GM18526 (cell line): ENCODE results near the gene FCAMR.

Source experiments
- POLR2A ChIP-seq: IDR thresholded peaks from 3 replicates; pipeline ENCODE4 v1.6.1; 2011; ENCODE audit not compliant: insufficient read length; ENCODE audit errors: extremely low read depth

Gene FCAMR

DNA sequence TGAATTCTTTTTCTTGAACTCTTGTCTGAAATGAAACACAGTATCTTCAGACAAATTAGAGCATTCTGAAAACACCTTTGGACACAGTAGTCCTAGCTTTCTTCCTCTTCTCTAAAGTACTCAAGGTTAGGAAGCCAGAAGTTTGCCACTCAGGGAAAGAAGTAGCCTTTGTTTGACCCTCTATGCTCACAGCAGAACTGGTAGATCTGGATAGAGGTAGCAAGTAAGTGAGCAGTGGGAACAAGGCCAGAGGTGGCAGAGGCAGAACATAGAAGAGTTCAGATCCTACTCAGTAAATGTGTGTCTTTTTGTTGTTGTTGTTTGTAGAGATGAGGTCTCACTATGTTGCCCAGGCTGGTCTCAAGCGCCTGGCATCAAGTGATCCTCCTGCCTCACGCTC is 16.6 kb downstream of the FCAMR start:
- TF ChIP-seq POLR2A = no peak

DNA sequence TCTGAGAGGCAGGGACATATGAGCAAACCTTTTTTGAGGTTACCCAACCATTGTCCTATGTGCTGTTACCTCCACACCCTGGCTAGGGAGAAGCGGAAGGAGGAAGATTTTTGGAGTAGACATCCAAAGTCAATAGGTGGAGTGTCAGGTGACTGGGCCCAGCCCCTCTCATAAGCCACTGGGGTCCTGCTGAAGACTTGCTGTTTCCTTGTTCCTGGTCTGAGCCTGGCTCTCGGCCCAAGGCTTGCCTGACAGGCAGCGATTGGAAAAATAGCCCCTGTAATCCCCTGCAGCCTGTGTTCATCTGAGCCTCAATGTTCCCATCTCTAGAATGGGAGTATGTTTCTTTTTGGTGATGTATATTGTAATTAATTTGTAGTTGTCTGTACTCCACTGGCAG is 17.1 kb downstream of the FCAMR start:
- TF ChIP-seq POLR2A = no peak

DNA sequence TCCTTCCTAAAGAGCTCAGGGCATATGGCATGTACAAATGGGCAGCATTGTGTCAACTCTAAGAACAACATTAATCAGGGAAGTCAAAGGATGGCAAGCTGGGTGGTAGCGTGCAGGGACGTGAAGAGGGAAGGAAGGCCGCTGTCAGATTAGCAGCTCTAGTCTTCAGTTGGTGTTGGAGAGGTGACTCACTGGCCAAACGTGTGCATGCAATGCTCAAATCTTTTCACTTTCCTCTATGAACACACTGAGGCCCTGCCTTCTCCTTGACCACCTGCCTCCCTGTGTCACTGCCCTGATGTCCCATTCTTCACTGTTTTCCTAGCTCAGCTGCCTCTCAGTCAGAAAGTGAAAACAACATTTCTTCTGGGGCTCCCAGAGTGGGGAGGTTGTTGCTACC is 18.1 kb downstream of the FCAMR start:
- TF ChIP-seq POLR2A = no peak

DNA sequence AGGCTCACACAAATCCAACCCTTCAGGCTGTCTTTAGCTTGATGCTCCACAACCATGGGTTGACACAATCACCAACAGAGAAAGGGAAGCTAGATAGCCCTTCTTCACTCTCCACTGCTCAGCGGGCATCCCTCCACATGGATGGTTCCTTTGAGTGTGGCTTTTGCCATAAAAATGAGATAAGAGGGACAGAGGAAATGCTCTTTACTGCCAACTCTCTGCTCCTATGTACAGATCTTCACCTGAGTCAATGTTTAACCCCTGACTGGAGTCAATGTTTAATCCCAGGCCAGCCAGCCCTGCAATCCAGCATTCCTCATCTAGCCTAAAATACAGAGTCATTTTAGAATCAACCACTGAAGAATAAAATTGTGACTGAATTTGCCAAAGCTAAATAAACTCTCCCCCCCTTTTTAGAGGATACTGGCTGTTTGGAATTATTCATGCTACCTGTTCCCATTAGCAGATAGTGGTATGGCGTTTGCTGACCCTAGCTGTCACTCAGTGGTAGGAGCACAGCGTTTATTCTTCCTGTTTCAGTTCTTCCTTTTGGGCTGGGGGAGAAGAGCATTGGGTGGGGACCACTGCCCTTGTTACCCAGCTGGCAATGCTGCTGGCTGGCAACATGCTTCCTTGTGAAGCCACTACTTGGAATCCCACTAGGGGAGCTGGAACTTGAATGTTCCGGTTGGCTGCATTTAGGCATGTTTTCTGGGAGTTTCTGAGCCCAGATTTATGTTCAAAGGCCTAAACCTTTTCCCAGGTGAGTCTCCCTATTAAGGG is 18.8 kb downstream of the FCAMR start:
- TF ChIP-seq POLR2A = no peak

DNA sequence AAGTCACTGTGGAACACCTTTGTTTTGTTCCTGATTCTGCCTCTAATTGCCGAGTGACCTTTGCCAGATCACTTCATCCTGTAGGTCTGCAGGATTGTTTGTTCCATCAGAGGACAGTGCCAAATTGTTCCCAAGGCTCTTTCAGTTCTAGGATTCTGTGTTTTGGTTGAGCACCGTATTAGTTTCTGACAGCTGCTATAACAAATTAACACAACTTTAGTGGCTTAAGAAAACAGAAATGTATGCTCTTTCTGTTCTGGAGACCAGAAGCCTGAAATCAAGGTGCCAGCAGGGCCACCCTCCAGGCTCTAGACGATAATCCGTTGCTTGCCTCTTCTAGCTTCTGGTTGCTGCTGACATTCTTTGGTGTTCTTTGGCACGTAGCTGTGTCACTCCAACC is 20.6 kb downstream of the FCAMR start:
- no peak for TF ChIP-seq POLR2A

DNA sequence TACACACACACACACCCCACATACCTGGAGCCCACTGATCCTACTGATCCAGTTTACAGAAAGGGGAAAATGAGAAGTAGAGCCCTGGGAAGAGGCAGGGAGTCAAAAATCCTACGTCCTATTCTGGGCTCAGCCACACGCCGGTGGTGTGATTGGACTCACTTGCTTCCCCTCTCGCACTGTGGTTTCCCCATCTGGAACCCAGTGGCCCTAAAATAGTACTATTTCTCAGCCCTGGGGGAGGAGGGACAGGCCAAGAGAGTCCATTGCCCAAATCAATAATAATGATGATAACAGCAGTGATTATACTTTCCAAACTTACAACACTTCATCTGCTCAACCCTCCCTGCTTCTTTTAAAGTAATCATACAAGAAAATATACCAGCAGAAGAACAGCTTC is 21.1 kb downstream of the FCAMR start:
- no peak for TF ChIP-seq POLR2A

DNA sequence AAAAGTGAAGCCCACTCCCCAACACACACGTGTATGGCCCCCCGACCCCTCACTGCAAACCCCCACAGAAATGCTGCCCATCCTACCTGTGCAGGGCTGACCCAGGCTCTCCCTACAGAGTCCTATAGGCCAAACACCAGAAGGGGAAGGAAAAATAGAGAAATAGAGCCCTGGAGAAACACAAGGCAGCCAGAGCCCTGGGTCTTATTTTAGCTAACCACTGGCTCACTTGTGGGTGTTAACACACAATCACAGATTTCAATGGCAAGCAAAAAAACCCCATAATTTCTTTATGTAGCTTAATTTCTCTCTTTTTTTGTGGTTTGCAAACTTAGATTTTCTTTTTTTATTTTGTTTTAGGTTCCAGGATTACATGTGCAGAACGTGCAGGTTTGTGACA is 23.0 kb downstream of the FCAMR start:
- TF ChIP-seq POLR2A = no peak

DNA sequence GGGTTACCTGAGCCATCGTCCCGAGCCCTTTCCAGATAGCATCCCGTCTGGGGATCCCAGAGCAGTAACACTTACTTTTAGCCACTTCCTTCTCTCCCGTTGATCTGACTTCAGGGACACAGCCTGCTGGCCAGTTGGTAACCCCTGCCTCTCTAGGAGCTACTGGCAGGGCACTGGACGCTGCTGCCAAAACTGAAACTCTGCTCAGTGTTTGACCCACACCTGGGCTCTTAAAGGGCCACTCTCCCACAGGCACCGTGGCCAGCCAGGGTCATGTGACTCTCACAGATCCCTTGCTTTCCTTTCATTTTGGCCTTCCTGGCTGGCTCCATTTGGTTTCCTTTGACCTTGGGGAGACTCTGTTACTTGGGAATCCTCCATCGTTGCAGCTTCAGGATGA is 24.0 kb downstream of the FCAMR start, which contains the start of gene PIGR:
Gene PIGR, minus strand, starts transcription at position 206 of the 400 bp plus-strand sequence. CDS start 5,935 bp downstream, outside the sequence.
- TF ChIP-seq POLR2A = no peak

DNA sequence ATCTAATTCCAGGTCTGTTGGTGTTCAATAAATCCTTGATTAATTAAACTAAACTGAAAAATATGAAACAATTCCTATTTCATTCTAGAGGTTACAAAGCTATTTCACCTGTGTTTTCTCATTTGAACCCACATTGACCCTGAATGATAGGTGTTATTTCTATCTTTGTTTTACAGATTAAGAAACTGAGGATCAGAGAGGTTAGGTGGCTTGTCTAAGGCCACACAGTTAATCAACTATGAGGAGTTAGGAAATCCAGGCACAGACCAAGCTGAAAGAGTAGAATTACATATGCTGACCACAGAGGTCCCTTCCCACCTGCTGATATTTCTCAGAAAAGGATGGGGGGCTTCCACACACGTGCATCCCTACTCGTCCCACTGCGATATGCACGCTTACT is 24.5 kb downstream of the FCAMR start:
- no peak for TF ChIP-seq POLR2A

DNA sequence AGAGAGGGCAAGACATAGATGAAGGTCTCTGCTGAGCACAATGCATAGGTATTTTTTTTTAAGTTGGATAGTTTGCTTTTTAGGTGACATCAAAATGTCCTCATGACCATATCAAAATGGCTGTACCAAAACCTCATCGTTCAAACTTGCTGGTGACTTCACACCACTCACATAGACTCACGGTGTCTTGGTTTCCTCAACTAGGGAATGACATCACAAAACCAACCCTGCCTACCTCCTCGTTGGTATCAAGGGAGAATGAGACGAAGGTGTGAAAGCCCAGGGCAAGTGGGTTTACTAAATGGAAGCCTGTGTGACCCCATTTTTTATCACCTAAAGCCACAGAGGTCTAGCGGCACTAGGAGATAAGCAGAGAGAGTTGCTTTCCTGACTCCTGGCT is 25.6 kb downstream of the FCAMR start:
- TF ChIP-seq POLR2A = no peak

DNA sequence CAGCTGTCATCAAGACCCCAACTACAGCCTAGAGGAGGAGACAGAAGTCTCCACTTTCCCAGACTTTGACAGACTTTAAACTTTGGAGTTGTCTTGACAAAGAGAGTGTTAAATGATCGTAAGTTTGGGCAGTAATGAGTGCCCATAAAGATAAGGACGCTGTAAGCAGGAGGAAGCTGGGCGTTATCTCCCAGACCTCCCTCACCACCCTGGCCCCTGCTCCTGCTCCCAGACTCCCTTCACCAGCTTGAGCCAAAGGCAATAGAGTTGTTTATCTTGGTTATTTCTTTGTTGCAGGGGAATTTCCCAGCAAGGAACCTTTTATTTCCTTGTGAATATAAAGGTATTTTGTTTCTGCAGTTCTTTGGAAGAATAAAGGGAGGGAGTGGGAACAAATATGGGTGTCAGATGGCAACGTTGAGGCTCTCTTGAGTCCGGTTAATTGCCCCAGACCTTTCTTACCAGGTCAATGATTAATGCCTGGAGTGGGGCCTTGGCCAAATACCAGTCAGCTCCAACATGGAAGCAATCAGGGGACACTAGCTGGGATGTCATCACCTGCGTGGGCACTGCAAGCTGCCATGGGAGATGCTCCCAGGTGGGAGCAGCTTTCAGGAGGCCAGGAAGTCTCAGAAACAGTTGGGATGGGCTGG is 28.4 kb downstream of the FCAMR start:
- no peak for TF ChIP-seq POLR2A

DNA sequence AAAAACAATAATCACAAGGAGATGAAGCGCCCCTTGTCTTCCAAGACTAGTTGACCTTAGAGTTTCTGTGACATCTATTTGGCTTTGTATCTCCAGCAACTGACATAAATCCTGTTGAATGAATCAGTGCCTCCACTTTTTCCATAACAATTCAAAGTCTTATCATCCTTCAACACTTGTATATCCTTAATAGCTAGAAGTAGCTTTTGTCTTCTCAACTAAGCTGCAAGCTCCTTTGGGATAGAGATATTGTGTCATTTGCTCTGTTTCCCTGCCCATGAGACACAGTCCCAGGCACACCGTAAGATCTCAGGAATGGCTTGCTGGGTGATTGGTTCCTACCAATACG is 29.7 kb downstream of the FCAMR start:
- TF ChIP-seq POLR2A = no peak

DNA sequence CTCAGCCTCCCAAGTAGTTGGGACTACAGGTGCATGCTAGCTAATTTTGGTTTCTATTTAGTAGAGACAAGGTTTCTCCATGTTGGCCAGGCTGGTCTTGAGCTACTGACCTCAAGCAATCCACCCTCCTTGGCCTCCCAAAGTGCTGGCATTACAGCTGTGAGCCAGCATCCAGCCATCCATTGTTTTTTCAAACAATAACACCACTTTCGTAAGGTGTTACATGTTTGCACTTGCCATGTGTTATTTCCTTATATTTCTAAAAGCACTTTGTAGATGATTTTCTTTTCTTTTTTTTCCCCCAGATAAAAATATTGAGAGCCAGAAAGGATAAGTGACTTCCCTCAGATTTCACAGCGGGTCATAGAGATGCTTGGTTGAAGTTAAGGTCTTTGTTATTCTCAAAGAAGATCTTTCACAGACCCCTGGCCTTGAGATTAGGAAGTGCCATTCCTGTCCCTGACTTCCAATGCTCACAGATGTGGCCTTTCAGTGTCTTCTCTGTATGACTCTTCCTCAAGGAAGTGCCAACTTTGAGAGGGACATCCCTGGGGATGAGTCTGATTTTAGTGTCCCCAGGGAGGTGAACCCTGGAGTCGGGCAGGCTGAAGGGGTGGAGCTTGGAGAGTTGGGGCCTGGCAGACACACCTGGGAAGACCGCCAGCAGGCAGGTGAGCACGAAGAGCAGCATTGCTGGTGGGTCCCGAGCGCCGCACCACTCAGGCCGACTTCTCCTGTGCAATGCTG is 30.2 kb downstream of the FCAMR start:
- TF ChIP-seq POLR2A = no peak

DNA sequence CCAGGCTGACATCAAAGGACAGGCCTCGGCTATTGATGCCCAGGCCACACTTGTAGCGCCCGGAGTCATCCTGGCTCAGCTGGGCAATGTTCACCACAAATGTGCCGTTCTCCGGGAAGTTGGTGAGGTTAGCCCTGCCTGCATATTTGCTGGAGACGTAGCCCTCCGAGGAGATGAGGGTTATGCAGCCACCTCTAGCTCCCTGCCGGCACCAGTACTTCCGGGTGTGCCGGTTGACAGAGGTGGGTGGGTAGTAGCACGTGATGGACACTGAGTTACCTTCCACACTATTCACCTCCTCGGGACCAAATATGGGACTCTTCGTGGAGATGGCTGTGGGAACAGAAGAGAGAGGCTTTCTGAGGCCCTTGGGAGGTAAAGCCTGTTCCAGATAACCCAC is 31.1 kb downstream of the FCAMR start:
- no peak for TF ChIP-seq POLR2A

DNA sequence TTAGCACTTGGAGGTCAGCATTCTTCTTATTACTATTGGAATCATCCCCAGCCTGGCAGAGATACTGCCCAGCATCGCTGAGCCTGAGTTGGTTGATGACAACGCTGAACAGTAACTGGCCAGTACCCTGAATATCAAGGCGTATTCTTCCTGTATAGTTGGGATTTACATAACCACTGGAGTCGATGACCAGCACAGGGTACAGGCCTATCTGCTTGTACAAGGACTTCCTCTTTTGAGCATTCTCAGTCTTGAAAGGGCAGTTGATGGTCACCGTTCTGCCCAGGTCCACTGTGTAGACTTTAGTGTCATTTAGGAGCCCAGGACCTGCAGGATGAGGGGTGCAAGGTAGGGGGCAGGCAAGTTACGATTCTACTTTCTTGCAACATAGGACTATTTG is 32.8 kb downstream of the FCAMR start:
- TF ChIP-seq POLR2A = no peak

DNA sequence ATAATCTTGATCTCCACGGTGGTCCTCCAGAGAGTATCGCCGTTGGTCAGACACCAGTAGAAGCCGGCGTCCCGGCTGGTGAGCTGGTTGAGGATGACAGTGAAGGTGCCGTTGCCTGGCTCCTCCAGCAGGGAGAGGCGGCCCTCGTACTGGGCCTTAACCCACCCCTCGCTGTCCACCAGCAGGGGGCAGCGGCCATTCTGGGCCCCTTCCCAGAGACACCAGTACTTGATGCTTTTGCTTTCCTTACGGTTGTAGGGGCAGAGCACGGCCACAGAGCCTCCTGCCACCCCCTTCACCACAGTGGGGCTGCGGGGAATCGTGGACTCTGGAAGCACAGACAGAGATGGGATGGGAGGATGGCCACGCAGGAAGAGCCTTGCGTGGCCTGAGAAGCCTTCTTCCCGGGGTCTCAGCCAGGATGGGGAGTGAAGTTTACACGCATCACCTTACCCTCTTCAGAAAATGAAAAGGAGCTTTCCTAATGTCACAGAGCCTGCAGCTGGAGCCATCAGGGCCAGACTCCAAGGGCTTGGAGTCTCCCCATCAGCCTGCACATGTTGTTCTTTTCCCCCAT is 34.7 kb downstream of the FCAMR start:
- no peak for TF ChIP-seq POLR2A
